SKM-1 treated with dmso at 0.1 percent for 144 hours (cell line): Measurements from ENCODE around the gene OR2V2.

ENCODE experiments used
- DNase-seq: peaks from one replicate; lab custom pipeline; 2025; ENCODE audit not compliant: unreplicated experiment; lab: John Stamatoyannopoulos, UW

The OR2V2 gene

DNA sequence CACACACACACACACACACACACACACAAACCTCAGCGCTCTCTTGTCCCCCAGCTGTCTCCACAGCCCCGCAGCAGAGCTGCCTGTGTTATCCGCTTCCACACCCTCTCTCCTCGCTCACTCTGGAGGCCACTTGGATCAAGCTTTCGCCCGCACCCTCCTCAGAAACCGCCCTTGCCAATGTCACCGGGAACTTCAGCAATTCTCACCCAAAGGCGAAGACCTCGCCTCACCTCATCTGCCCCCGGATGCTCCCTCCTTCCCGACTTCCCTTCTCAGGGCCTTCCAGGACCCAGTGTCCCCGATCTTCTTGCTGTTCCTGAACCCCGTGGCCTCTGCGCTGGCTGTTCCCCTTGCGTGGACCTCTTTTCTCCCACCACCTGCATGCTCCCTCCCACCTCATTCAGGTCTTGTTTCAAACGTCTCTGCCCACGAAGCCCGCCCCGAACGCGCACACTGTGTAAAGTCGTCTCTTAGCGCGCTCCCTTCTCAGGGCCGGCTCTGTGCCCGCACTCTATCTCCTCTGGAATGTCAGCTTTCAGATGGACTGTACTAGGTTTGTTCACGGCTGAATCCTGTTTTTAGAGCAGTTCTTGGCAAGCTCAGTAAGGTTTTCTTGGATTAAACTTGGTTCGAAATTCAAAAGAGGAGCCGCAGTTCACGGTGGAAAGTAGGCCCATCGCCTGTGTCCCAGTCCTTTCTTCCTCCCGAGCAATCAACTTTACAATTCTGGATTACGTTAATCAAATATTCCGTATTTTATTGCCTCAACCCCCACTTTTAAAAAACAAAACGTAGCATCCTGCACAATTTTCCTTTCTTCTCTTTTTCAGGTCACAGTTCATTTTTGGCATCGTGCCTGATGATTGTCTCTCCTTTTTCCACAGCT lies 58.6 kb downstream of the OR2V2 start:
- no peak for DNase-seq

DNA sequence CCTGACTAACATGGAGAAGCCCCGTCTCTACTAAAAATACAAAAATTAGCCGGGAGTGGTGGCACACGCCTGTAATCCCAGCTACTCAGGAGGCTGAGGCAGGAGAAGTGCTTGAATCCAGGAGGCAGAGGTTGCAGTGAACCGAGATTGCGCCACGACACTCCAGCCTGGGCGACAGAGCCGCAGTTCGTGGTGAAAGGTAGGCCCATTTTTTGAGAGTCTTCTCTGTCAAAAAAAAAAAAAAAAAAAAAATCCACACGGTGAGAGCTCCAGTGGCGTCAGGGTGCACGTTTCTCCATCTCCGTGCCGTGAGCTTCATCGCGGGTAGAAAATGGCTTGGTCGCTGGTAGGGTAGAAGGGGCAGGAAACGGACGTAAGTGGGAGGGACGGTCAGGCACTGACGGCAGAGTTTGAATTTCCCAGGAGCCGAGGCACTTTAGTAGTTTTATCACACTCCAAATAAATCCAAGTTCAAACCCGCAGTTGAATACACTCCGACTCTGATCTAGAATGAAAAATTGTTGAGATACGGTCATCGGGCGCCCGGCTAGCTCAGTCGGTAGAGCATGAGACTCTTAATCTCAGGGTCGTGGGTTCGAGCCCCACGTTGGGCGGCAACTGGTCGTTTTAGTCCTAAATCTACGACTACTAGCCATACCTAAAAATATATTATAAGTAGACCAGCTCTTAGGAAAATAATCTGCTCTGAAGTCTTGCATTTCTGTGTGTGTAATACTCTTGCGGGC lies 60.0 kb downstream of the OR2V2 start:
- no peak for DNase-seq

DNA sequence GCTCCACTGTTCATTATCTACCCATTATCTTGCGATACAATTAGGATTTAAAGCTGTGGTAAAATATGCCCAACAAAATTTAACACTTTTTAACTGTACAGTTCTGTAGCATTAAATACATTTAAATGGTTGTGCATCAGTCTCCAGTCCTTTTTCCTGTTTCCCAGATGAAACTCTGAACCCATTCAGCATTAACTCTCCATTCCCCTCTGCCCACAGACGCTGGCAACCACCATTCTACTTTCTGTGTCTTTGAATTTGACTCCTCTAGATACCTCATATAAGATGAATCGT lies 60.5 kb downstream of the OR2V2 start:
- no peak for DNase-seq
